GM21737 (cell line): ENCODE results near the gene IGF2R.
"Not testable (repeated sequence)": the region's sequence is repeated elsewhere in the genome, so short reads cannot be mapped to it uniquely, and the experiment has no call there.

Source experiments
- ATAC-seq: cut with Tn5 transposase; IDR thresholded peaks from one replicate; pipeline ENCODE4 v1.9.1; 2021; ENCODE audit warnings: mild to moderate bottlenecking, moderate library complexity; ENCODE audit not compliant: unreplicated experiment

IGF2R gene, protein sequence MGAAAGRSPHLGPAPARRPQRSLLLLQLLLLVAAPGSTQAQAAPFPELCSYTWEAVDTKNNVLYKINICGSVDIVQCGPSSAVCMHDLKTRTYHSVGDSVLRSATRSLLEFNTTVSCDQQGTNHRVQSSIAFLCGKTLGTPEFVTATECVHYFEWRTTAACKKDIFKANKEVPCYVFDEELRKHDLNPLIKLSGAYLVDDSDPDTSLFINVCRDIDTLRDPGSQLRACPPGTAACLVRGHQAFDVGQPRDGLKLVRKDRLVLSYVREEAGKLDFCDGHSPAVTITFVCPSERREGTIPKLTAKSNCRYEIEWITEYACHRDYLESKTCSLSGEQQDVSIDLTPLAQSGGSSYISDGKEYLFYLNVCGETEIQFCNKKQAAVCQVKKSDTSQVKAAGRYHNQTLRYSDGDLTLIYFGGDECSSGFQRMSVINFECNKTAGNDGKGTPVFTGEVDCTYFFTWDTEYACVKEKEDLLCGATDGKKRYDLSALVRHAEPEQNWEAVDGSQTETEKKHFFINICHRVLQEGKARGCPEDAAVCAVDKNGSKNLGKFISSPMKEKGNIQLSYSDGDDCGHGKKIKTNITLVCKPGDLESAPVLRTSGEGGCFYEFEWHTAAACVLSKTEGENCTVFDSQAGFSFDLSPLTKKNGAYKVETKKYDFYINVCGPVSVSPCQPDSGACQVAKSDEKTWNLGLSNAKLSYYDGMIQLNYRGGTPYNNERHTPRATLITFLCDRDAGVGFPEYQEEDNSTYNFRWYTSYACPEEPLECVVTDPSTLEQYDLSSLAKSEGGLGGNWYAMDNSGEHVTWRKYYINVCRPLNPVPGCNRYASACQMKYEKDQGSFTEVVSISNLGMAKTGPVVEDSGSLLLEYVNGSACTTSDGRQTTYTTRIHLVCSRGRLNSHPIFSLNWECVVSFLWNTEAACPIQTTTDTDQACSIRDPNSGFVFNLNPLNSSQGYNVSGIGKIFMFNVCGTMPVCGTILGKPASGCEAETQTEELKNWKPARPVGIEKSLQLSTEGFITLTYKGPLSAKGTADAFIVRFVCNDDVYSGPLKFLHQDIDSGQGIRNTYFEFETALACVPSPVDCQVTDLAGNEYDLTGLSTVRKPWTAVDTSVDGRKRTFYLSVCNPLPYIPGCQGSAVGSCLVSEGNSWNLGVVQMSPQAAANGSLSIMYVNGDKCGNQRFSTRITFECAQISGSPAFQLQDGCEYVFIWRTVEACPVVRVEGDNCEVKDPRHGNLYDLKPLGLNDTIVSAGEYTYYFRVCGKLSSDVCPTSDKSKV (N-terminal part only)

DNA sequence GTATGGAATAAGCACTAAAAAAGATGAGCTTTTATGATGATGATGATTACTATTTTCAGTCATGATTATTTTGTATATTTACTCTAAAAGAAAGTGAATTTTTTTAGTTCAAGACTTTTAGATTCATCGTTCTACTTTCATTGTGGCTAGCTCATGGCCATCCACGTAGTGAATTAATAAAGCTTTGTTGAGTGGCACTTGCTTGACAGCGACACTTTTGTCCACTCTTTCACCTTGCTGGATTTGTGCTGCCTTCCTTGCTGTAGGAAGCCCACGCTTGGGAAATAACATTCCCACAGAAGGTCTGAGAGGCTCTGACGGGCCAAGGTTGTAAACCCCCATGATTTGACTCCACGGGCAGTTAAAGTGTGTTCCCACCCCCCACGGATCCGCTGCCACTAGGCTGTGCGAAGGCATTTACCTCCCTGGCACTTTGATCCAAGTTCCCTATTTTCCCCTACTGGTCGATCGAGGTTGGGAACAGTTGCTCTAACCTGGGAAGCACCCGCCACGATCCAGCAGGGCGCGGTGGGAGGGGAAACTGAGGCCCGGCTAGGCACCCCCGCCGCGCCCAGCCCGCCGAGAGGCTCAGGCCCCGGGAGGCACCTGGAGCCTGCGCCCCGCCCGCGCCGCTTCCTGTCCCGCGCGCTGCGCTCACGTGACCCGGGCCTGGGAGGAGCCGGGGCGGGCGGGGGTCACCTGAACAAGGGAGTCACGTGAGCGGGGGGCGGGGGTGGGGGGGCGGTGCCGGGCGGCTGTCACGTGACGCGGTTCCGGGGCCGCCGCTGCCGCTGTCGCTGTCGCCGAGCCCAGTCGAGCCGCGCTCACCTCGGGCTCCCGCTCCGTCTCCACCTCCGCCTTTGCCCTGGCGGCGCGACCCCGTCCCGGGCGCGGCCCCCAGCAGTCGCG lies at the start of gene IGF2R:
IGF2R (plus strand) TSS at position 788 of the 909 bp plus-strand sequence. CDS start 165 bp downstream, outside the sequence.
- peak; percentile 80 for ATAC-seq

DNA sequence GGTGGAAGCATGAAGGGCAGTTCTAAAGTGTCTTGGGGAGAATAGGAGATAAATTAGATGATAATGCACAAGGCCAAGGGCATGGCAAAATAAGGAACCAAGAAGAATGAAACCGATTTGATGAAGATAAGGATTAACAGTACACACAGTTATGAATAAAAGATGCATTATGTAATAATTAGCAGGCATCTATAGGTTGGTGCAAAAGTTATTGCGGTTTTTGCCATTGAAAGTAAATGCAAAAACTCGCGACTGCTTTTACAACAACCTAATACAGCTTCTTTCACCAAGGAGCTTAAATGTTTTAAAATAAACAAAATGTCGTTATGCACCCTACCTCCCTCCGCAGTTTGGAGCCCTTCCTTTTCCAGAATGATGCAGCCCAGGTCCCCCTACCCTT lies 49.1 kb upstream of the IGF2R start:
- ATAC-seq: no peak

DNA sequence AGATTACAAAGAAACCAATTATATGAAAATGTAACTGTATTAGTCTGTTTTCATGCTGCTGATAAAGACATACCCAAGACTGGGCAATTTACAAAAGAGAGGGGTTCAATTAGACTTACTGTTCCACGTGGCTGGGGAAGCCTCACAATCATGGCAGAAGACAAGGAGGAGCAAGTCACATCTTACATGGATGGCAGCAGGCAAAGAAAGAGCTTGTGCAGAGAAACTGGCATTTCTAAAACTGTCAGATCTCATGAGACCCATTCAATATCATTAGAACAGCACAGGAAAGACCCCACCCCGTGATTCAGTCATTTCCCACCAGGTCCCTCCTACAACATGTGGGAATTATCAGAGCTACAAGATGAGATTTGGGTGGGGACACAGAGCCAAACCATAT lies 44.7 kb upstream of the IGF2R start:
- ATAC-seq: not testable (repeated sequence)

DNA sequence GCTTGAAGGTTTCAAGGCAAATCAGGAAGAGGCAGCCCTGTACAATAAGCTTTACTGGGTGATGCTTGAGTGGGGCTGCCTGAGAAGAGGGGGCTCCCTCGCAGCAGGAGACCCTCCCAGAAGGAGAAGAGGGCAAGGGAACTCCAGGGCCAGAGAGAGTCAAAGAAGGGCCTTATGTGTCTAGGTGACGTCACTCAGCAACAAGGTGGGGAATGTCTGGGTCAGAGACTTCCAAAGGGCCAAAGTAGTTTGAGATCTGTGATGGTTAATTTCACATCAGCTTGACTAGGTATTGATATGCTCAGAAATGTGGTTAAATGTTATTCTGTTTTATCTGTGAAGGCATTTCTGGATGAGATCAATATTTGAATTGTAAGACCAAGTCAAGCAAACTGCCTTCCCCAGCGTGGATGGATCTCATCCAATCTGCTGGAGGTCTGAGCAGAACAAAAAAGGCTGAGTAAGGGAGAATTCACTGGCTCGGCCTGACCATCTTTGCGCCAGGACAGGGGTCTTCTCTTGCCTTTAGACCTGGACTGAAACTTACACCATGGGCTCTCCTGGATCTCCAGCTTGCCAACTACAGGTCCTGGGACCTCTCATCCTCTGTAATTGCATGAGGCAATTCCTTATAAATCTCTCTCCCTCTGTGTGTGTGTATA lies 42.2 kb upstream of the IGF2R start:
- no peak for ATAC-seq

DNA sequence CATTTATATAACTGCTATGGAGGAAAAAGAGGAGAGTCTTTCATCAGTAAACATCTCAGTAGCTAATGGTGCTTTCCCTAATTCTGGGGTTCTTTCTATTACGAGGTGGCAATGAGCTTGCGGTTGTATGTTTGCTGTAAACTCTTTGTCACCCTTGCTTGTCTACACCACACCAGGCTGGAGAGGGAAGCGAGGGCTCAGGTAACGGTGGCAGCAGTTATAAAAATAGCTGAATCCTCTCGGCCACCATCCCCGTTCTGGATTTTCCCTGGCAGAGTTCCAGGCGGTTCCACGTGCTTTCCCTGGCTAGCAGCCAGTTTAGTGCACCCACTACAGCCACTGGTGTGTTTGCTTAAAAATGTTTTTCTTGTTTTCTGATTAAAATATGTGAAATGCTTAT lies 39.1 kb upstream of the IGF2R start:
- ATAC-seq: peak; percentile 35

DNA sequence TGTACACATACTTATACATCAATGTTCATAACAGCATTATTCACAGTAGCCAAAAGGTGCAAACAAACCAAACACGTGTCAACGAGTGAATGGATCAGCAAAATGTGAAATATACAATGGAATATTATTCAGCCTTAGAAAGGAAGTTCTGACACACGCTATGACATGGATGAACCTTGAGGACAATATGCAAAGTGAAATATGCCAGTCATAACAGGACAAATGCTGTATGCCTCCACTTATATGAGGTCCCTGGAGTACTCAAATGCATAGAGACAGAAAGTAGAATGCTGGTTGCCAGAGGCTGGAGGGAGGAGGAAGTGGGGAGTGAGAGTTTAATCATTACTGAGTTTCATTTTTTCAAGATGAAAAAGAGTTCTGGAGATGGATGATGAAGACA lies 37.8 kb upstream of the IGF2R start:
- peak; percentile 91 for ATAC-seq

DNA sequence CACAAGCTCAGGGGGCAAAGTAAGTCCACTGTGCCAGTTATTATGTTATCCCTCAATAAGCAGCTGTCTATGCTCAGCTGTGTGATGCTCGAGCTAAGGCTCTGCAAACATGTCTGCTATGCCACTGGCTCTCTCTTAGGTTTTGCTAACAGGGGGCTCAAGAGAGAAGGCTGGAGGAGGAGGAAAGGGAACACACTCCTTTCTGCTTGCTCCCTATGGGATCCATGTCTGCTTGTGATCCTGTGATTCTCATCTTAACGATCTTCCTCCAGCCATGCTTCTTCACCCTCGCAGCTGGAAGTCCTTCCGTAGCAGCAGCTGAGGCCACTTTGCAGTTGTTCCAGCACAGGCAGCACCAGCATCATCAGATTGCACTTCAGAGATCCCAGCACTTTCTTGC lies 37.0 kb upstream of the IGF2R start:
- no peak for ATAC-seq

DNA sequence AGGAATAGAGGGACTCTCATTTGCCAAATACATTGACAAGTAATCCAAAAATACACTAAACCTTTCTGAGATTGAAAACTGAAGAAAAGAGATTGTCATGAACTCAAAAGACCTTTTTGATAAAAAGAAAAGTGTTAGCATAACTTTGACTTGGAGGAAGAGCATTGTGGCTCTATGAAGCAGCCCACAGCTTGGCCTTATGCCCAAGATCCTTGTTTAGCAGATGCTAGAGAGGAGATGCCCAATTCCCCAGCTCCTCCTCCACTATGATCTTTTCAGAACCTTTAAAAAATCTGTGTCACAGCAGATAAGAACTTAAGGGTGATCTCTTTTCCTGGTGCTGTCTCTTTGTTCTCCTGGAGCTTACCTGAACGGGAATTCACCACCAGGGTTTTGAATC lies 35.8 kb upstream of the IGF2R start:
- ATAC-seq: no peak

DNA sequence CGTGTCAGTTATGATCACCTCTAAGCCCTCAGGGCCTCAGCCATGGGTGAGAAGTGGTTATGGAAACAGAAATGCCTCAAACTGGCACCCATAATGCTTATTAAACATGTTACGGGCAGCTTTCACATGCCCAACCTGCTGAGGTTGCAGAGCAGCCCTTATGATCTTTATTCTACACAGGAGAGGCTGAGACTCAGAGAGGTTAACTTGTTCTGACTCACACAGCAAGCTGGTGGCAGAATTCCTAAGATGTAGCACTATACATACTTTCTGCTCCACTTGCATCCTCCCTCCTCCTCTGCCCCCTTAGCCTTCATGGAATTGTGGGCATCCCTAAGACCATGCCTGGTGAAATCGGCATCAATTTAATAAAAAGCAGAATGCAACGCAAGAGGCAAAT lies 34.7 kb upstream of the IGF2R start:
- ATAC-seq: no peak

DNA sequence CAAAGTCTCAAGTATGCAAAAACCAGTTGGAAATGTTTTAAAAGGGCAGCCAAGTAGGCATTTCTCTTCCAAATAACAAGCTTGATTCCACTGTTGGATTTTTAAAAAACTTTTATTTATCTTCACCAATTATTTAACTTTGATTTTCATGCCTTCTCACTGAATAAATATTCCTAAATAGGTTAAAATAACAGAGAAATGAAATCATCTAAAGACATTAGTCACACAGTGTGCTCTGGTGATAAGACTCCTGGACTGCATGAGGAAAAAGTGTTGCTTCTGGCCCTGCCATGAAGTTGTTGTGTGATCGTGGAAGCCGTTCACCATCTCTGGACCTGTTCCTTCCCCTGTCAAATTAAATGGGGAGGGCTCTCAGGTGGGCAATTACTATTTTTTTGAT lies 33.8 kb upstream of the IGF2R start:
- ATAC-seq: no peak

DNA sequence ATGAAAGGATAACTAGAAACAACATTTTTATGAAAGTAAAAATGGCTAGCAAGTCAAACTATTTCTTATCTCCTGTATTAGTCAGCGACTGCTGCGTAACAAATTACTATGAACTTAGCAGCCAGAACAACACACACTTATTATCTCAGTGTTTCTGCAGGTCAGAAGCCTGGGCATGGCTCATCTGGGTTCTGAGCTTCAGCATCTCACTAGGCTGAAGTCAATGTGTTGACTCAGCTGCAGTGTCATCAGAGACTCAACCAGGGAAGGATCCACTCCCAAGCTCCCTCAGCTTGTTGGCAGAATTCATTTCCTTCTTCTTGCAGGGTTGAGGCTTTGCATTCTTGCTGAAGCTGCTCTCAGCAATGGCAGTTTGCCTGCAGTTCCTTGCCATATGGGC lies 33.2 kb upstream of the IGF2R start:
- no peak for ATAC-seq

DNA sequence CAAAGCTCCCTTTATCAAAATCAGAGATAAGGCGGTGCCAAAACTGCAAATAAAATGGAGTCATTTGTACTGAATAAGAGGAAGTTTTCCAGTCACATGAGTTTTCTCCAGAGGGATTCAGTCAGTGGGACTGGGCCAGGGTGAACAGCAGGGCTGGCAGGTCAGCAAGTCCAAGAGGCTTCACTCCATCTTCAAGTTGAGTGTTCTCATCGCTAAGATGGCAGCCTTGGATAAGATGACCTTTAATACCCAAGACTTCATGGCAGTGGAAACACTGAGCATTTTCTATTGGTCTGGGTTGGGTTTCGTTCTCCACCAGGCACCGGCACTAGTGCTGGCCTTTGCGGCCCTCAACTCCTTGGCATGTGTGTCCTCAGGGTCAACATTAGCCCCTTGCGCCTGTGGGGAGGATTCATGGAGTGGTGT lies 29.3 kb upstream of the IGF2R start:
- no peak for ATAC-seq

DNA sequence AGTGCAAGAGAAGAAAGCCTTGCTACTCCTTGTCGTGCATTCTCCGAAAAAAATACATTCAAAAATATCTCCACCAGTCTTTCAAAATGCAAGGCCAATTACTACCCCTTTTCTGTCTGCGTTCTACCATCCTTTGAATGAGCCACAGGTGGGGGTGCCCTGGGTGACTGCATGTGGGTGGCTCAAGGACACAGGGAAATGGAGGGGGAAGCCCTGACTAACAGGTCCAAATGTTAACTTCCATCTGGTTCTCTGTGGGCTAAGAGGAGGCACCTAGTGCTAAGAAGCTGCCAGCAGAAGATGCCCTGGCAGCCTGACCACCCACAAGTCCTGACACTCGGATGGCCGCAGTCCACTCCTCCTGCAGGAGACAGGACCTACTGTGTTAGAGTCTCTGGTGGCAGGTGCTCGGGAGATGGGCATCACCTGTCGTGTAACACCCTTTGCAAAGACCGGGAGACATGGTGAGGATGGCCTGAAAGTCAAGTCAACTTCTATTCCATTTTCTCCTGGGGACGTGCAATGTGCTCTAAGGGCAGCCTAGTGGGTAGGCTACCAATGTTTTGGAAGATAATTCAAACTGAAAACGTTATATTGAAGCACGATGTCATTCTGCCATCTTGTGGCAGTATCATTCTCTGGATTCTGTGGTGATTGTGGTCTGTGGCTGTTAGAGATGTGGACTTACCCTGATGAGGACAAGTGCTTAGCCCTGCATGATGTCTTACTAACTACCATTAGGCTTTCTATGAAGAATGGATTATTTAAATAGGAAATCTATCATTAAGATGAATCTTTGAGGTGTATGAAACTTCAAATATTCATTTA lies 27.4 kb upstream of the IGF2R start:
- peak; percentile 77 for ATAC-seq

DNA sequence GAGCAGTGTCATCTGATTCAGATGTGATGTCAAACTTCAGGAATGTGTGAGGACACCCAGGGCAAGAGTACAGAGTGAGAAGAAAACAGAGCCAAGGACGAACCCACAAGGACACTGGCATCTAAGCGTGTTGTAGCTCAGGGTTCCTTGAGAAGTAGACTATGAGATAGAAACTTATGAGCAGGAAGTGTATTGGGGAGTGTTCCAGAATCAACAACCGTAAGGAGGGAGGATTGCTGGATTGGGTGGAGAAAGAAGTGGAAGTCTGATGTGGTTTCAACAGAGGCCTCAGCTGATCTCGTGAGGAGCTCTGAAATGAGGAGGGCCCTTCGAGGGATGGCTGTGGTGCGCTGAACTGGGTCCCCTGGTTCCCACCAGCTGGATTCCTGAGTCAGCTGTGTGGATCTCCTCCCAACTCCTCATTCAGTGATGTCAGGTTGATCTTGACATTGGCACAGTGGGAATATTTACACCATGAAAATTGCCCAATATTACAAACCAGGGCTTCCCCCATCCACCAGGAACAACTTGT lies 25.7 kb upstream of the IGF2R start:
- ATAC-seq: no peak

DNA sequence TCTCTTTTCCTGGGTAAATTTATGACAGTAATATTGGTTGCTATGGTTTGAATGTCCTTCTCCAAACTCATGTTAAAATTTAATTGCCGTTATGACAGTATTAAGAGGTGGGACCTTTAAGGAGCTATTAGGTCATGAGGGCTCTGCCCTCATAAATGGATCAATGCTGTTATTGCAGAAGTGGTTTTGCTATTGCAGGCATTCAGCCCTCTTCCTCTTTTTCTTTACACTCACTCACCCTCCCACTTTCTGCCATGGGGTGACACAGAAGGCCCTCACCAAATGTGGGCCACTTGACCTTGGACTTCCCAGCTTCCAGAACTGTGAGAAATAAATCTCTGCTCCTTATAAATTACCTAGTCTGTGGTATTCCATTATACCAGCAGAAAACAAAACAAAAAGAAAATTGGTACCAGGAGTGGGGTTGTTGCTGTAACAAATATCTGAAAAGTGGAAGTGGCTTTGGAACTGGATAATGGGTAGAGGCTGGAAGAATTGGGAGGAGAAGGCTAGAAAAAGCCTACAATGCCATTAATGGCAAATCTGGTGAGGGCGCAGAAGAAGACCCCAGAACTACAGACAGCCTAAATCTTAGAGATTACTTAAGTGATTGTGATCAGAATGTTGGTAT lies 24.8 kb upstream of the IGF2R start:
- no peak for ATAC-seq

DNA sequence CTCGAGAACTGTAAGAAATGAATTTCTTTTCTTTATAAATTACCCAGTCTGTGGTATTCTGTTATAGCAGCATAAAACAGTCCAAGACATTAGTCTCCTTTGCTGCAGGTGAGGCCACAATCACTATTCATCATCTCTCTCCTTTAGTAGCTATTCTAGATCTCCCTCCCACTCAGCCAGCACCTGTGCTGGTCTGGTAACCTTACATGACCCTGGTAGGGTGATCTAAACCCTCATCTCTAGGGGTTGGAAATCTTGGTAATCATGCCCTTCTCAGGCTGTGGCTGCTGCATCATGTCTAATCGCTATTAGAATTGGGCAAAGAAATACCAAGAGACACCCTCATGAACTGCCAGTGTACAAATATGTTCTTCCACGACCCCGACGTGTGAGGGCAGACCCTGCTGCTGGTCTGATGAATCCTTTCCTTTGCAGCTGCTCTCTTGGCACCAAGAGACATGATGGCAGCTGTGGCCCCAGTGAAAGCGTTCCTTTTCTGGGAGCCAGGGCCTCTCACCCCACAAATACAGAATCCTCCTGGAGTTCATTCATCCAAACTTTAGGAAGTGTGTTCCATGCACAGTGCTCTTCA lies 23.0 kb upstream of the IGF2R start:
- ATAC-seq: no peak

DNA sequence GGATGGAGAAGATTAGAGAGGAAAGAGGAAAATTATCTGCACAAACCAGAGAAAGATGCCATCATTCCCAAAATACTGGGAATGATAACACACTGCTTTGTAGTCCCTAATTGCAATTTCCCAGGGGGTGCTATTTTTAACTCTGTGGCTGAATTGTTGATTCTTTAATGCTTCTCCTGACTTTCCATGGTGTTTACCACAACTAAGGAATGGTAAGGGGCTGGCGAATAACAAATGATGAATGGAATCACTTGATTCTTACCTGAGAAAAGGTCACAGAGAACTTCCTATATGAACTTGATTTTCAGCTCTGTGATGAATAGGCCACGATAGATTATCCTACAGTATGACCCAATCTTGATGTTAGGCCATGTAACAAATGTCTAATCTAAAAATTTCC lies 22.0 kb upstream of the IGF2R start:
- ATAC-seq: no peak

DNA sequence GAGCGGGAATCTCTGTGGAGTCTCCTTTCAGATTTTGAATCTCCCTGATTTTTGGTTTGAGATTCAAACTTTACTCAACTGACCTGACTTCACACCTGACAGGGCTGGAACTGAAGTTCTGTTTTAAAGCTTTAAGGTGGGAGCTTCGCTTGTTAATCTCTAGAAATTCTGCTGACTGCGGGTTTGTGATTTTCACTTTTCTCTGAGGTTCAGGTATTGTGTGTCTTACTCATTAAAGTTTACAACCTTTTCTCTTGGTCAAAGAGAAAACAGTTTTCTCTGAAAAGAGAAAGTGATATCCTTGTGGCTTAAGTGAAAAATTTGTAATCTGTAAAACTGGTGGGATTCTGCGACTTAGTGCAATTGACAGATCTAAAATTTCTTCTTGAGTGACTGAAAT lies 20.7 kb upstream of the IGF2R start:
- ATAC-seq: no peak
